ENCODE measurements around the gene AP4B1. TPM values are rescaled to one million over a fixed set of nuclear protein-coding genes. Genes with fewer than 3 reads are reported as not detected.

Gene AP4B1
- total RNA-seq, 3 donors from 2014 or later (not counting 1 experiment from before 2014, with no cell fraction given), result 64.0 to 78.7 (median 77.6) TPM

GRCh38 chr1:113930499-113931161 is 26.0 kb upstream of the AP4B1 start:
- Histone ChIP-seq H3K4me1 (ENCODE audit: control insufficient read depth, insufficient read depth, low read length) (peaks cover 38% of the 10 kb centered on the region), H3K27me3 (ENCODE audit: control insufficient read depth, insufficient read depth, low read length) (no peaks in the 10 kb centered on the region), H3K9me3 (ENCODE audit: control insufficient read depth, insufficient read depth, low read length) (no peaks in the 10 kb centered on the region), H3K36me3 (ENCODE audit: control insufficient read depth, insufficient read depth, low read length) (no peaks in the 10 kb centered on the region), H3K27ac (ENCODE audit: low read length) (peak overlapping the region; percentile 98), H3K4me3 (ENCODE audit: low read length) (peak overlapping the region; percentile 80)
- Mint-ChIP-seq H3K9me3 (no peaks in the 10 kb centered on the region), H3K27me3 (ENCODE audit: low read depth in 2 of 2) (no peaks in the 10 kb centered on the region), H3K4me1 (peaks cover 65 to 68% of the 10 kb centered on the region in 2 donors), H3K4me3 (peak overlapping the region; percentile 98), H3K27ac (peak overlapping the region; percentile 96 to 99), H3K36me3 (no peaks in the 10 kb centered on the region)
- ATAC-seq, result peak; percentile 39 to 63 (median 59)
- no peak for TF ChIP-seq CTCF (IDR thresholded peaks at IDR 0.05)
- intact Hi-C loops (cut with micrococcal nuclease), result loop anchor here (1.0 to 5.0 kb wide), 8 partner anchors 10 to 826 kb away; partner anchors contain the start of genes CSDE1, PTPN22 and RSBN1
- WGBS (ENCODE audit: insufficient coverage), result 0% methylated on average over 7 of the region's 8 CpGs
- peak; percentile 79 to 95 for DNase-seq

GRCh38 chr1:113929750-113930498 is 25.3 kb upstream of the AP4B1 start:
- no peak for TF ChIP-seq CTCF (IDR thresholded peaks at IDR 0.05)
- no peaks in the 10 kb centered on the region for H3K36me3 Mint-ChIP-seq
- peaks cover 59 to 63% of the 10 kb centered on the region in 2 donors for H3K4me1 Mint-ChIP-seq
- H3K9me3 Mint-ChIP-seq, result no peaks in the 10 kb centered on the region
- H3K4me3 Mint-ChIP-seq, result peak overlapping the region; percentile 98
- peak overlapping the region; percentile 80 for H3K4me3 ChIP-seq (ENCODE audit: low read length)
- H3K36me3 ChIP-seq (ENCODE audit: control insufficient read depth, insufficient read depth, low read length), result no peaks in the 10 kb centered on the region
- peak overlapping the region; percentile 96 to 99 for H3K27ac Mint-ChIP-seq
- no peaks in the 10 kb centered on the region for H3K27me3 ChIP-seq (ENCODE audit: control insufficient read depth, insufficient read depth, low read length)
- peaks cover 34% of the 10 kb centered on the region for H3K4me1 ChIP-seq (ENCODE audit: control insufficient read depth, insufficient read depth, low read length)
- intact Hi-C loops (cut with micrococcal nuclease), result loop anchor here (1.0 to 5.0 kb wide), 10 partner anchors 10 to 827 kb away; partner anchors contain the start of genes CSDE1, DCLRE1B, PTPN22 and RSBN1
- peak overlapping the region; percentile 98 for H3K27ac ChIP-seq (ENCODE audit: low read length)
- WGBS (ENCODE audit: insufficient coverage), result under 1% methylated on average over 64 of the region's 64 CpGs
- H3K9me3 ChIP-seq (ENCODE audit: control insufficient read depth, insufficient read depth, low read length), result no peaks in the 10 kb centered on the region
- no peaks in the 10 kb centered on the region for H3K27me3 Mint-ChIP-seq (ENCODE audit: low read depth in 2 of 2)
- DNase-seq, result peak; percentile 78 to 95
- ATAC-seq, result peak; percentile 47 to 71 (median 62)

GRCh38 chr1:113928941-113929749 is 24.5 kb upstream of the AP4B1 start, which contains the start of gene HIPK1:
HIPK1 (plus strand) TSS chr1:113929324.
- no peaks in the 10 kb centered on the region for H3K36me3 ChIP-seq (ENCODE audit: control insufficient read depth, insufficient read depth, low read length)
- no peaks in the 10 kb centered on the region for H3K27me3 ChIP-seq (ENCODE audit: control insufficient read depth, insufficient read depth, low read length)
- peaks cover 55 to 59% of the 10 kb centered on the region in 2 donors for H3K4me1 Mint-ChIP-seq
- DNase-seq (peak; percentile 91 to 94), ATAC-seq (peak; percentile 57 to 82 (median 58))
- peak within 1 kb of the TSS; percentile 98 for H3K4me3 Mint-ChIP-seq
- peak within 1 kb of the TSS; percentile 96 to 99 for H3K27ac Mint-ChIP-seq
- no peaks in the 10 kb centered on the region for H3K9me3 ChIP-seq (ENCODE audit: control insufficient read depth, insufficient read depth, low read length)
- intact Hi-C loops (cut with micrococcal nuclease), result loop anchor here (1.0 kb wide), 2 partner anchors 24 to 94 kb away; partner anchors contain the start of gene DCLRE1B
- no peak for TF ChIP-seq CTCF (IDR thresholded peaks at IDR 0.05)
- H3K4me3 ChIP-seq (ENCODE audit: low read length), result peak within 1 kb of the TSS; percentile 80
- peaks cover 28% of the 10 kb centered on the region for H3K4me1 ChIP-seq (ENCODE audit: control insufficient read depth, insufficient read depth, low read length)
- no peaks in the 10 kb centered on the region for H3K36me3 Mint-ChIP-seq
- no peaks in the 10 kb centered on the region for H3K9me3 Mint-ChIP-seq
- H3K27me3 Mint-ChIP-seq (ENCODE audit: low read depth in 2 of 2), result no peaks in the 10 kb centered on the region
- under 1% methylated on average over 61 of the region's 61 CpGs for WGBS (ENCODE audit: insufficient coverage)
- peak within 1 kb of the TSS; percentile 98 for H3K27ac ChIP-seq (ENCODE audit: low read length)
